OCI-LY1 (cell line): ENCODE data around the gene INHBC.

Source experiments
- CTCF ChIP-seq: fragments of 200-600 bp; sonication (generic), shearing (Covaris generic); IDR thresholded peaks from 2 replicates; pipeline ENCODE4 v1.5.1; 2017; ENCODE audit warnings: mild to moderate bottlenecking, antibody characterized with exemption, low read length, moderate library complexity, mixed read lengths
- EZH2 ChIP-seq: fragments of 200-600 bp; sonication (generic), shearing (Covaris generic); IDR thresholded peaks from 2 replicates; pipeline ENCODE4 v1.8.0; 2017; ENCODE audit warnings: borderline replicate concordance, mixed run types, mild to moderate bottlenecking, antibody characterized with exemption, low read length, moderate library complexity, mixed read lengths

- TF ChIP-seq CTCF (no peak), EZH2 (no peak)
These were observed 20.2 kb downstream of the INHBC start, which contains the start of gene INHBE for GRCh38 chr12:57454566-57455373.
